Measurements from ENCODE around the gene VGLL3.

DNA sequence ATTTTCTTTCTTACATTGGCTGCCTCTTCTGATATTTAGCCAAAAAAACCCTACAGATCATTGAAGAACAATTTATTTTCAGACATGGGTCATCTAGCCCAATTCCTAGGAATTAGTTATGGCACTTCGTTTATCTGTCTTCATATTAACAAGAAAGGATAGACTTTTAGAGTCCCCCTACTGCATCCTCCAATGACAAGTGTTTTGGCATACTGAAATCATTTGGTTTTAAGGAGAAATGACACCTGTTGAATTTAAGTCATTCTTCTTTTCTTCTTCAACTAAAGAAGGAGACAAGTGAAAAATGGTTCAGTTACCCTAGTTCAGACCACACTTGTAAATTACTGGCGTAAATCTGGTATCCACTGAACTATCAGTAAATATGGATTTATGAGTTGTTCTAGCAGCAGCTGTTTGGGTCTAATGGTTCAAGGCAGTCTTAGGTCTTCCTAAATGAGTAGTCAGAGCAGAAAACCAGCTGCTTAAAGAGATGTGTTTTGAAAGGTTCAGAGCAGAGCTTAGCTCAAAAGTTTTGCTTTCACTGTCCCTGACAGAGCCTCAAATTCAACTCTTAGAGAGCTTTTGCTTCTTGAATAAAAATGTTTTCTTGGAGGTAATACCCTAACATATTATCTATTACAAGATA is 5.6 kb downstream of the VGLL3 start:
- TF ChIP-seq, protein P1, sequence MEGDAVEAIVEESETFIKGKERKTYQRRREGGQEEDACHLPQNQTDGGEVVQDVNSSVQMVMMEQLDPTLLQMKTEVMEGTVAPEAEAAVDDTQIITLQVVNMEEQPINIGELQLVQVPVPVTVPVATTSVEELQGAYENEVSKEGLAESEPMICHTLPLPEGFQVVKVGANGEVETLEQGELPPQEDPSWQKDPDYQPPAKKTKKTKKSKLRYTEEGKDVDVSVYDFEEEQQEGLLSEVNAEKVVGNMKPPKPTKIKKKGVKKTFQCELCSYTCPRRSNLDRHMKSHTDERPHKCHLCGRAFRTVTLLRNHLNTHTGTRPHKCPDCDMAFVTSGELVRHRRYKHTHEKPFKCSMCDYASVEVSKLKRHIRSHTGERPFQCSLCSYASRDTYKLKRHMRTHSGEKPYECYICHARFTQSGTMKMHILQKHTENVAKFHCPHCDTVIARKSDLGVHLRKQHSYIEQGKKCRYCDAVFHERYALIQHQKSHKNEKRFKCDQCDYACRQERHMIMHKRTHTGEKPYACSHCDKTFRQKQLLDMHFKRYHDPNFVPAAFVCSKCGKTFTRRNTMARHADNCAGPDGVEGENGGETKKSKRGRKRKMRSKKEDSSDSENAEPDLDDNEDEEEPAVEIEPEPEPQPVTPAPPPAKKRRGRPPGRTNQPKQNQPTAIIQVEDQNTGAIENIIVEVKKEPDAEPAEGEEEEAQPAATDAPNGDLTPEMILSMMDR (conservative IDR thresholded peaks at IDR 0.05), result no peak
- no peak for TF ChIP-seq ZFX (IDR thresholded peaks at IDR 0.05)
